ENCODE data around the gene COL12A1.
A peak's percentile ranks its signal among the peaks of the same experiment; 100 is the strongest.

The COL12A1 gene

GRCh38 chr6:75205776-75206575 lies at the start of gene COL12A1:
TSS of gene COL12A1 (minus strand) at chr6:75206053. CDS start at chr6:75202792, 3,261 bp downstream.
- TF ChIP-seq POLR2A (IDR thresholded peaks at IDR 0.05; ENCODE audit: extremely low read depth, insufficient read length), result no peak
- no peak for TF ChIP-seq MAX (IDR thresholded peaks at IDR 0.05; ENCODE audit: low read depth, low read length)
- no peak for TF ChIP-seq MYC (IDR thresholded peaks at IDR 0.05; ENCODE audit: low read depth, low read length)
- TF ChIP-seq, protein P1, sequence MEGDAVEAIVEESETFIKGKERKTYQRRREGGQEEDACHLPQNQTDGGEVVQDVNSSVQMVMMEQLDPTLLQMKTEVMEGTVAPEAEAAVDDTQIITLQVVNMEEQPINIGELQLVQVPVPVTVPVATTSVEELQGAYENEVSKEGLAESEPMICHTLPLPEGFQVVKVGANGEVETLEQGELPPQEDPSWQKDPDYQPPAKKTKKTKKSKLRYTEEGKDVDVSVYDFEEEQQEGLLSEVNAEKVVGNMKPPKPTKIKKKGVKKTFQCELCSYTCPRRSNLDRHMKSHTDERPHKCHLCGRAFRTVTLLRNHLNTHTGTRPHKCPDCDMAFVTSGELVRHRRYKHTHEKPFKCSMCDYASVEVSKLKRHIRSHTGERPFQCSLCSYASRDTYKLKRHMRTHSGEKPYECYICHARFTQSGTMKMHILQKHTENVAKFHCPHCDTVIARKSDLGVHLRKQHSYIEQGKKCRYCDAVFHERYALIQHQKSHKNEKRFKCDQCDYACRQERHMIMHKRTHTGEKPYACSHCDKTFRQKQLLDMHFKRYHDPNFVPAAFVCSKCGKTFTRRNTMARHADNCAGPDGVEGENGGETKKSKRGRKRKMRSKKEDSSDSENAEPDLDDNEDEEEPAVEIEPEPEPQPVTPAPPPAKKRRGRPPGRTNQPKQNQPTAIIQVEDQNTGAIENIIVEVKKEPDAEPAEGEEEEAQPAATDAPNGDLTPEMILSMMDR (IDR thresholded peaks at IDR 0.05; ENCODE audit: low read depth, low read length), result no peak
- no peak within 1 kb of the TSS for H3K4me3 ChIP-seq (ENCODE audit: low read depth, low read length)
- DNase-seq (ENCODE audit: low read depth), result no peak

- no peak for TF ChIP-seq POLR2A (IDR thresholded peaks at IDR 0.05; ENCODE audit: extremely low read depth, insufficient read length)
- no peak for TF ChIP-seq MYC (IDR thresholded peaks at IDR 0.05; ENCODE audit: low read depth, low read length)
- TF ChIP-seq MAX (IDR thresholded peaks at IDR 0.05; ENCODE audit: low read depth, low read length), result no peak
- TF ChIP-seq, protein P1 (IDR thresholded peaks at IDR 0.05; ENCODE audit: low read depth, low read length), result no peak
- H3K4me3 ChIP-seq (ENCODE audit: low read depth, low read length), result no peak overlapping the region
- DNase-seq (ENCODE audit: low read depth), result no peak
Observed at GRCh38 chr6:75250552-75250951, 44.7 kb upstream of the COL12A1 start.

DNA sequence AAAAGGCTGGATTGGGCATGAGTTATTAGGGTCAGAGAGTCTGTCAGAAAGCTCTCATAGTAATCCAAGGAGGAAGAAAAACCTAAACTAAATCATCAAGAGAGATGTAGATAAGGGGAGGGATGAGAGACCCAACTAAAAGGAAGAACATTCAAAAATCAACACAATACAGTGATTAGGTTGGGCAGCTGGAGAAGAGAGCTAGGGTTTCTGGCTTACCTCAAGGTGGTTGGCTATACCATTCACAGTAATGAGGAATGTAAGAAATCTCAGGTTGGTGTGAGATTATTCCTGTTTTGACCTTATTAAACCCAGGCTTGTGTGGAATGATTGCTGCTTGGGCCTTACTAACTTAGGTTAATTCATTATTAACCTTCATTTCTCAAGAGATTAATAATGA lies 44.0 kb upstream of the COL12A1 start:
- TF ChIP-seq POLR2A (IDR thresholded peaks at IDR 0.05; ENCODE audit: extremely low read depth, insufficient read length) (no peak), MYC (IDR thresholded peaks at IDR 0.05; ENCODE audit: low read depth, low read length) (no peak), MAX (IDR thresholded peaks at IDR 0.05; ENCODE audit: low read depth, low read length) (no peak)
- TF ChIP-seq, protein P1 (IDR thresholded peaks at IDR 0.05; ENCODE audit: low read depth, low read length), result no peak
- no peak overlapping the region for H3K4me3 ChIP-seq (ENCODE audit: low read depth, low read length)
- no peak for DNase-seq (ENCODE audit: low read depth)

DNA sequence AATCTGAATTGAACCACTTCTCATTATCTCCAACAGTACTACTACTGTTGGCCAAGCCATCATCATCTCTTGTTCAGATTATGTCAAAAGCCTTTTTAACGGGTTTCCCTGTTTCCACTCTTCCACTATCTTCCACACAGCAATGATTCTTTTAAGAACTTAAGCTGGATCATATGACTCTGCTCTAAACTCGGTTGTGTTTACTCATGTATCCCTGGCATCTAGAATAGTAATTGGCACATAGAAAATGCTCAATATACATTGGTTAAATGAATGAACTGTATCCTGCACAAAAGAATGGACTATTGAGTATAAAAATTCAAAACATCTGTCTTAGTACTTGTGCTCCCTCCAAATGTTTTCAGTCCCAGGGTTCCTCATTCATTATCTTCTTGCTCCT lies 40.5 kb upstream of the COL12A1 start:
- no peak for DNase-seq (ENCODE audit: low read depth)
- H3K4me3 ChIP-seq (ENCODE audit: low read depth, low read length), result no peak overlapping the region
- TF ChIP-seq, protein P1 (IDR thresholded peaks at IDR 0.05; ENCODE audit: low read depth, low read length), result no peak
- TF ChIP-seq POLR2A (IDR thresholded peaks at IDR 0.05; ENCODE audit: extremely low read depth, insufficient read length) (no peak), MYC (IDR thresholded peaks at IDR 0.05; ENCODE audit: low read depth, low read length) (no peak), MAX (IDR thresholded peaks at IDR 0.05; ENCODE audit: low read depth, low read length) (no peak)

GRCh38 chr6:75244063-75244584 lies 38.3 kb upstream of the COL12A1 start:
- DNase-seq (ENCODE audit: low read depth), result no peak
- no peak for TF ChIP-seq MAX (IDR thresholded peaks at IDR 0.05; ENCODE audit: low read depth, low read length)
- no peak for TF ChIP-seq MYC (IDR thresholded peaks at IDR 0.05; ENCODE audit: low read depth, low read length)
- TF ChIP-seq POLR2A (IDR thresholded peaks at IDR 0.05; ENCODE audit: extremely low read depth, insufficient read length), result no peak
- TF ChIP-seq, protein P1 (IDR thresholded peaks at IDR 0.05; ENCODE audit: low read depth, low read length), result no peak
- H3K4me3 ChIP-seq (ENCODE audit: low read depth, low read length), result peak overlapping the region; percentile 76
